ENCODE results near the gene LATS2. TPM values are rescaled to one million over a fixed set of nuclear protein-coding genes. Genes with fewer than 3 reads are reported as not detected.
A peak's percentile ranks its signal among the peaks of the same experiment; 100 is the strongest.

LATS2 gene
- total and polyA plus RNA-seq, 2 of the 8 experiments (the other 6 are each of a cell fraction or from before 2014, with no cell fraction given): 8.3 to 26.2 TPM

DNA sequence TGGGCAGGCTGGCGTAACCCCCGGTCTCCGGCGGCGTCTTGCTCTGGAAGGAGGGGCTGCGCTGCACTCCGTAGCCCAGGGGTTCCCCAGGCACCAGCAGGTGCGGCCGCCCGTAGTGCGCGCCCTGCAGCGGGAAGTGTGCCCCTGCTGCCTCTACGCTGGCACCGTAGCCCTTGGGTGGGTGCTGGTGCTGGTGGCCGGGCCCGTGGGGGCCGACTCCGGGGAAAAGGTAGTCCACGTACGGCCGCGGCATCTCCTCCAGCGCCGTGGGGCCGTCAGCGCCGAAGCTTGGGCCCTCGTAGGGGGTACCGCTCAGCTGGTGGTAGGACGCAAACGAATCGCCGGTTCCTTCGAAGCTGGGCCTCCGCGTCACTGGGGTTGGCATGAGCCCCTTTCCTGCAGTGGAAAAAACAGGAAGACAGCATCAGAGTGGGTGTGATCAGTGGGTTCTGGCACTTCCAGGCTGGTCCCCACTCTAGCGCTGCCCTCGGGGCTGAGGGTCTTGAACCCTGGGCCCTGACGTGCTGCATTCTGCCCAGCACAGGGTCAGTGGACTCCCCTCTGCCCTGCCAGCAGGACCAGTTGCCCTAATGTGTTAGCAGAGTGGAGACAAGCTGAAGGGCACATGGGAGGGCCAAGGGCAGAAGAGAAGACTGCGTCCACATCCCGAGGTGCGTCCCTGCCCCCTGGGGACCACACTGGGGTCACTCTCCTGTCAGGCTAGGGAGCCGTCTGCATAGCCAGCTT is 72.3 kb downstream of the LATS2 start:
- Histone ChIP-seq H3K4me2 (ENCODE audit: insufficient read depth in 1 of 2, low read depth in 2 of 2, low read length in 2 of 2) (no peak overlapping the region), H3K56ac (replicated peaks; ENCODE audit: insufficient read length, low read depth, low read length) (no peak overlapping the region), H3K4ac (replicated peaks; ENCODE audit: insufficient read length, low read depth, low read length) (no peak overlapping the region), H3K9ac (replicated peaks in 1 of 4; ENCODE audit: extremely low read depth in 1 of 4, low read depth in 3 of 4, low read length in 3 of 4) (no peak overlapping the region), H2BK120ac (replicated peaks; ENCODE audit: low read depth, low read length) (no peak overlapping the region), H3K23me2 (ENCODE audit: low read depth, low read length) (no peaks in the 10 kb centered on the region), H2BK15ac (ENCODE audit: low read length) (no peak overlapping the region), H2AK5ac (ENCODE audit: low read depth, low read length) (no peak overlapping the region), H3K79me1 (ENCODE audit: low read depth, low read length) (peaks cover 13% of the 10 kb centered on the region), H4K5ac (ENCODE audit: insufficient read length, low read depth, low read length) (no peak overlapping the region), H2AFZ (ENCODE audit: low read length) (no peak overlapping the region), H2BK12ac (ENCODE audit: low read depth, low read length) (no peak overlapping the region), H3K14ac (ENCODE audit: insufficient read length) (no peak overlapping the region), H2BK20ac (ENCODE audit: low read length) (no peak overlapping the region), H3K36me3 (ENCODE audit: control insufficient read depth in 2 of 4, insufficient read depth in 4 of 4, low read length in 3 of 4) (peaks cover 10 to 25% (median 15%) of the 10 kb centered on the region in 4 experiments; a peak in 7 of 8 replicates), H3K9me3 (ENCODE audit: insufficient read depth in 2 of 2, low read depth in 1 of 2, low read length in 1 of 2) (no peaks in the 10 kb centered on the region), H3K4me1 (replicated peaks in 1 of 4; ENCODE audit: control insufficient read depth in 3 of 4, insufficient read depth in 4 of 4, low read length in 3 of 4) (no peaks in the 10 kb centered on the region), H3K4me3 (ENCODE audit: extremely low read depth in 1 of 4, insufficient read depth in 2 of 4, low read depth in 3 of 4, low read length in 4 of 4) (no peak overlapping the region), H4K91ac (replicated peaks; ENCODE audit: insufficient read length, low read length) (no peak overlapping the region), H2BK5ac (ENCODE audit: low read depth, low read length) (0 out of 2 replicates have a peak overlapping the region, but pooled peaks have one; percentile 16), H4K8ac (ENCODE audit: extremely low read depth, insufficient read depth, low read length) (no peak overlapping the region), H3K27ac (ENCODE audit: low read depth, low read length) (no peak overlapping the region), H3K27me3 (replicated peaks in 1 of 4; ENCODE audit: control insufficient read depth in 3 of 4, extremely low read depth in 1 of 4, insufficient read depth in 3 of 4, low read length in 3 of 4) (no peaks in the 10 kb centered on the region), H3K23ac (ENCODE audit: insufficient read length) (no peak overlapping the region), H3K18ac (ENCODE audit: extremely low read depth, low read length) (no peak overlapping the region), H3K79me2 (ENCODE audit: control insufficient read depth in 1 of 2, insufficient read depth in 2 of 2, low read length in 2 of 2) (peaks cover 0 to 39% of the 10 kb centered on the region in 2 experiments; a peak in 3 of 4 replicates), H4K20me1 (replicated peaks in 1 of 2; ENCODE audit: control insufficient read depth in 1 of 2, insufficient read depth in 2 of 2, low read length in 2 of 2) (peaks cover 4 to 7% of the 10 kb centered on the region in 2 experiments)
- FAIRE-seq (no peak), DNase-seq (ENCODE audit: low read depth in 1 of 2, low spot score in 2 of 2) (no peak)
- 91% methylated on average over 32 of the region's 44 CpGs; no CpG with 5 or more reads in 1 of the 2 experiments for WGBS, 2 experiments (ENCODE audit: extremely low coverage in 1 of 2, insufficient coverage in 1 of 2, insufficient read length in 1 of 2, insufficient replicate concordance in 2 of 2, low coverage in 1 of 2, low lambda C conversion rate in 2 of 2, missing lambda C conversion rate in 1 of 2)
- TF ChIP-seq BRCA1 (IDR thresholded peaks at IDR 0.05; ENCODE audit: low read depth, low read length) (no peak), SIX5 (IDR thresholded peaks at IDR 0.05; ENCODE audit: low read depth, low read length) (no peak), JUND (IDR thresholded peaks at IDR 0.05; ENCODE audit: low read length) (no peak), SUZ12 (IDR thresholded peaks at IDR 0.05; ENCODE audit: low read length) (no peak), KDM5A (IDR thresholded peaks at IDR 0.05; ENCODE audit: low read length) (no peak), TAF1 (IDR thresholded peaks at IDR 0.05; ENCODE audit: low read depth, low read length) (no peak), EP300 (IDR thresholded peaks at IDR 0.05; ENCODE audit: borderline replicate concordance in 1 of 2, low read depth in 2 of 2, low read length in 2 of 2) (no peak), FOSL1 (IDR thresholded peaks at IDR 0.05; ENCODE audit: insufficient read depth, low read depth, low read length) (no peak)
- POLR2A ChIA-PET (ENCODE audit: partially characterized antibody): interaction anchor here (0.8 to 1.3 kb wide), 2 partner anchors 8 to 47 kb away, joined by 3 to 4 read pairs; no protein-coding TSS in a partner anchor
- CTCF ChIA-PET (ENCODE audit: partially characterized antibody): no interaction called here
